Measurements from ENCODE around the gene ASTN1.
A peak's percentile ranks its signal among the peaks of the same experiment; 100 is the strongest.

Gene ASTN1

DNA sequence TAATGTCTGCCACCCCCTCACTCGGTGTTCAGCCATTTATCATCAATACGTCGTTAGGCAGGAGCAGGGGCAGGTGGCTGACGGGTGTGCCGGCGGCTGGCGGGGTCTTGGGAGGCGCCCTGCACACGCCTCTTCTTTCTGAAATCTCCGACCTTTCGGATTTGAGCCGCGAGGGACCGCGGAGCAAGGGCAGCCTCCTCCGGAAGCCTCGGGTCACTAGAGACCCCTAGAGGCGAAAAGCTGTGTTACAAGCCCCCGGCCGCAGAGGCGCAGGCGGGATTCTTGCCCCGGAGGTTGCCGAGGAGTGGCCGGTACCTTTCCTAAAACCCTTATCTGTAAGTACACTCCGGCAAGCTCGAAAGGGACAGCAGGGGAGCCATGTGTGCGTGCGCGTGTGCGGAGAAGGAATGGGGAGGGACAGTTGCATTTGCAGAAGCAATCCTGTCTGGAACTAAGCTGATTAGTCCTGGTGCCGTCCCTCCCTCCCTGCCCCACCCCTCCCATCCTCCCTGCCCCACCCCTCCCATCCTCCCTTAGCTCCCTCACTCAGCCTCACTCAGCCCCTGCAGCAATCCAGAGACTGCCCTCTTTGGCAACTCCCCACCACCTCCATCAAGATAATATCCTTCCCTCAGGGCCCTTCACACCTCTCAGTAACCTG lies 17.2 kb upstream of the ASTN1 start:
- TF ChIP-seq, protein P1, sequence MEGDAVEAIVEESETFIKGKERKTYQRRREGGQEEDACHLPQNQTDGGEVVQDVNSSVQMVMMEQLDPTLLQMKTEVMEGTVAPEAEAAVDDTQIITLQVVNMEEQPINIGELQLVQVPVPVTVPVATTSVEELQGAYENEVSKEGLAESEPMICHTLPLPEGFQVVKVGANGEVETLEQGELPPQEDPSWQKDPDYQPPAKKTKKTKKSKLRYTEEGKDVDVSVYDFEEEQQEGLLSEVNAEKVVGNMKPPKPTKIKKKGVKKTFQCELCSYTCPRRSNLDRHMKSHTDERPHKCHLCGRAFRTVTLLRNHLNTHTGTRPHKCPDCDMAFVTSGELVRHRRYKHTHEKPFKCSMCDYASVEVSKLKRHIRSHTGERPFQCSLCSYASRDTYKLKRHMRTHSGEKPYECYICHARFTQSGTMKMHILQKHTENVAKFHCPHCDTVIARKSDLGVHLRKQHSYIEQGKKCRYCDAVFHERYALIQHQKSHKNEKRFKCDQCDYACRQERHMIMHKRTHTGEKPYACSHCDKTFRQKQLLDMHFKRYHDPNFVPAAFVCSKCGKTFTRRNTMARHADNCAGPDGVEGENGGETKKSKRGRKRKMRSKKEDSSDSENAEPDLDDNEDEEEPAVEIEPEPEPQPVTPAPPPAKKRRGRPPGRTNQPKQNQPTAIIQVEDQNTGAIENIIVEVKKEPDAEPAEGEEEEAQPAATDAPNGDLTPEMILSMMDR (IDR thresholded peaks at IDR 0.05; ENCODE audit: low read depth, low read length, missing control alignments) = peak; percentile 90
- in situ Hi-C loops (cut with HindIII; ENCODE audit: low sequenced_read_pairs) = no loop called here
- peak overlapping the region; percentile 18 for H3K4me3 ChIP-seq (ENCODE audit: low read depth, low read length)
- peak; percentile 24 for DNase-seq (ENCODE audit: low read depth)

DNA sequence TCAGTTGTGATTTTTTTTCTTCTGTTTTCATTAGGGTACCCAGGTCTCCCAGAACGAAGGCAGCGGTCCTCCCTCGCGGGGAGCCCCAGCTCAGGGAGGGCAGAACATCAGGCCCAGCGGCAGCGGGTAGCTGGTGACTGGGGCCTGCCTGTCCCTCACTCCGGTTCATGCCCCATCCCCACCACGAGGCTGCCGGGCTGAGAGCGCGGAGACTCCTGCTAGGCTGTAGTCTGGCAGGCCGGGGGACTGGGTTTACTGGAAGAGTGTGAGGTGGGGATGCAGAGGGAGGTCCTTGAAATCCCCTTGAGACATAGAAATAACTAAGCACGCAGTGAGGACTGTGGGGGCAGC lies 16.7 kb upstream of the ASTN1 start:
- peak overlapping the region; percentile 18 for H3K4me3 ChIP-seq (ENCODE audit: low read depth, low read length)
- in situ Hi-C loops (cut with HindIII; ENCODE audit: low sequenced_read_pairs) = no loop called here
- TF ChIP-seq, protein P1 (IDR thresholded peaks at IDR 0.05; ENCODE audit: low read depth, low read length, missing control alignments) = no peak
- DNase-seq (ENCODE audit: low read depth) = no peak

DNA sequence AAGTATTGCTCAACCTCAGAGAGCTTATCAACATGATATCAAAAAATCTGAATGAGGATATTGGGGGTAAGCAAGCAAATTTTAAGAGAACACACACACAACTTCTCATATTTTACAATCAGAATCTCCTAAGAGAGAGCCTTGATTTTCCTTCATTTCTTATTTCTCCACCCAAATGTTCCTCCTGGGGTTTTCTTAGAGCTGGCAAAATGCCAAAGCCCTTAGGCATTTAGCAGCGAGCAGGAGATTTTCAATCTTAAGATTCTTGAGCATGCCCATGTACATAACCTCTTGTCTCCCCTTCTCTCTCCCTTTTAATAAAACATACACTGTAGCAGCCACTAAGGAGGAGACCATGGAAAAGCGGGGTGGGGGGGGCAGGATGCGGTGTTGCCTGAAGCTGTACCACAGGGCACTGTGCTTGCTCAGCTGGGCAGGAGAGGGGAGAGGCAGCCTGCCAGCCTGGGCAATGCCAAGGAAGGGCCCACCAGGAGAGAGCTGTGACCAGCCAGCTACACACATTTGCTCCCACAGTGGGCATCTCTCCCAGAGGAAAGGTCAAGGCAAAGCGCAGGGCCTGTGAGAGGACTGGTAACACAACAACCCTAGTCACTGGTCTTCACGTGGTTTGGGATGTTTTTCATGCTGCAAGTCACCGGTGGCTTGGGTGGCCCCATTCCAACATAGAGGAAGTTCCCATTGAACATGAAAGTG lies 10.6 kb upstream of the ASTN1 start:
- H3K4me3 ChIP-seq (ENCODE audit: low read depth, low read length) = no peak overlapping the region
- in situ Hi-C loops (cut with HindIII; ENCODE audit: low sequenced_read_pairs) = no loop called here
- no peak for DNase-seq (ENCODE audit: low read depth)
- TF ChIP-seq, protein P1 (IDR thresholded peaks at IDR 0.05; ENCODE audit: low read depth, low read length, missing control alignments) = no peak

DNA sequence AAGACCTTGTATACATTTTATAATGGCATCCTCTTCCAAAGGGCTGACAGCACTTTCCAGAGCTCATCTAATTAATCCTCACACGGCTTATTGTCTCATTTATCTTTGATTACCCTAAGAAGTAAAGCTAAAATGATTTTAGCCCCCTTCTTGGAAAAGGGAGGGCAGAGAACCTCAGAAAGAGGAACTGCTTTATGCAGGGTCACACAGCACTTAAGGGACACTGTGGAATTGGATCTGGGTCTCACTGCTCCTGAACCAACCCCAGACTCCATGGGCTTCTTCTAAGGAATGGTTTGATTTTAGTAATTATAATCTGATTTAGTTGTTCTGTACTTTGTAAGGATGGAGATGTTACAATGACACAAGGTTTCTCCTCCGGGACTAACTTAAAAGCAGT lies 9.5 kb upstream of the ASTN1 start:
- TF ChIP-seq, protein P1 (IDR thresholded peaks at IDR 0.05; ENCODE audit: low read depth, low read length, missing control alignments) = no peak
- in situ Hi-C loops (cut with HindIII; ENCODE audit: low sequenced_read_pairs) = no loop called here
- DNase-seq (ENCODE audit: low read depth) = no peak
- H3K4me3 ChIP-seq (ENCODE audit: low read depth, low read length) = no peak overlapping the region

DNA sequence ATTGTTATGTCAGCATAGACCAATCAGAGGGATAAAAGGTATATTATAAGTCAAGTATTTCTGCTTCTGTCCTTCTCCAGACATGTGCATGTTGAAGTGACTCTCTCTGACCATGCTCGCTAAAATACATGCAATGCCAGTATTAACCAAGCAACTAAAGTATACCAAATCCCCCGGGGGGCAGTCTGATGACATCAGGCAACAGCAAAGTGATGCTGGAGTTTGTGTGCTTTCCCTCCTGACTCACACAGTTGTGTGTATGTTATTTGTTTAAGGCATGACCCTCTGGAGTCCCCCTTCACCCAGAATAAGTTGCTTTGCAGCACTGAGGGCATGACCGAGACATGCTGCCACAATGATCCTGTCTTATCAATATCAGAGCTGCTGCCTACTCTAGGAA lies 8.4 kb upstream of the ASTN1 start:
- no peak for DNase-seq (ENCODE audit: low read depth)
- H3K4me3 ChIP-seq (ENCODE audit: low read depth, low read length) = no peak overlapping the region
- TF ChIP-seq, protein P1 (IDR thresholded peaks at IDR 0.05; ENCODE audit: low read depth, low read length, missing control alignments) = no peak
- in situ Hi-C loops (cut with HindIII; ENCODE audit: low sequenced_read_pairs) = no loop called here

DNA sequence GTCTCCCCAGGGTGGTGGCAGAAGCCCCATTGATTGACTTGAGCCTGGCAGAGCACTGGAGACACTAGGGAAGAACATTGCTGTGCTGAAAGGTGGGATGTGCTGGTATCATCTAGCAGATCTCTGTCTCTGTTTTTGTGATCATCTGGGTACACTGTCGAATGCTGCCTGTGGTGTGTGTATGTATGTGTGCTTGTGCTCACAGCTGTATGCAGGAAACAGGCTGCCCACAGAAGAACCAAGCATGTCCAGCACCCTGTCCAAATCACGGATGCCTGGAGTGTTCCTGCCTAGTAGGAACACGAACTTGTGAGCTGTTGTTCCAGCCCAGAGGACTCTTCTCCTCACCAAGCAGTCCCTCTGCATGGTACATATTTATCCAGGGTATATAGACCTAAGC lies 7.8 kb upstream of the ASTN1 start:
- TF ChIP-seq, protein P1 (IDR thresholded peaks at IDR 0.05; ENCODE audit: low read depth, low read length, missing control alignments) = no peak
- no peak overlapping the region for H3K4me3 ChIP-seq (ENCODE audit: low read depth, low read length)
- in situ Hi-C loops (cut with HindIII; ENCODE audit: low sequenced_read_pairs) = no loop called here
- no peak for DNase-seq (ENCODE audit: low read depth)

Measured in astrocyte of the cerebellum (primary cell).